Fibroblast of mammary gland (primary cell): ENCODE measurements around the gene MACF1.

ENCODE experiments used
- DNase-seq: peaks from one replicate; pipeline ENCODE4 v3.0.0-alpha.2; 2010; ENCODE audit warnings: low read depth
- H3K4me3 ChIP-seq: 2 replicates; pipeline ENCODE4 v1.5.1; 2011; ENCODE audit warnings: low read depth, mild to moderate bottlenecking, low read length, moderate library complexity; ENCODE audit not compliant: control insufficient read depth
- CTCF ChIP-seq: conservative IDR thresholded peaks from 2 replicates; pipeline ENCODE4 v1.5.1; 2011; ENCODE audit warnings: low read depth, low read length, inconsistent platforms; ENCODE audit not compliant: control insufficient read depth, insufficient read depth

MACF1 gene

GRCh38 chr1:39178541-39179431 is 25.7 kb upstream of the MACF1 start:
- H3K4me3 ChIP-seq, result no peak overlapping the region
- no peak for DNase-seq
- TF ChIP-seq CTCF, result no peak

- no peak overlapping the region for H3K4me3 ChIP-seq
- no peak for TF ChIP-seq CTCF
- DNase-seq, result no peak
Measured at GRCh38 chr1:39181311-39181710, 23.2 kb upstream of the MACF1 start.

GRCh38 chr1:39182804-39183203 is 21.7 kb upstream of the MACF1 start:
- DNase-seq, result no peak
- TF ChIP-seq CTCF, result no peak
- no peak overlapping the region for H3K4me3 ChIP-seq

- peak; percentile 75 for DNase-seq
- TF ChIP-seq CTCF, result peak; percentile 32
- no peak overlapping the region for H3K4me3 ChIP-seq
Measured at GRCh38 chr1:39183503-39184353, 20.8 kb upstream of the MACF1 start.

GRCh38 chr1:39184354-39184818 is 20.1 kb upstream of the MACF1 start:
- H3K4me3 ChIP-seq, result no peak overlapping the region
- DNase-seq, result no peak

More at GRCh38 chr1:39184354-39184818, 20.1 kb upstream of the MACF1 start:
- TF ChIP-seq CTCF, result no peak
